Measurements from ENCODE around the gene S100PBP.

- TF ChIP-seq POLR2A (IDR thresholded peaks at IDR 0.05) (no peak), CTCF (IDR thresholded peaks at IDR 0.05) (no peak), POLR2AphosphoS5 (IDR thresholded peaks at IDR 0.05) (no peak), EP300 (IDR thresholded peaks at IDR 0.05) (no peak)
These were observed 14.4 kb downstream of the S100PBP start for GRCh38 chr1:32831878-32832277.
